ENCODE measurements around the gene USP49. TPM values are rescaled to one million over a fixed set of nuclear protein-coding genes. Genes with fewer than 3 reads are reported as not detected.
"Not testable (repeated sequence)": the region's sequence is repeated elsewhere in the genome, so short reads cannot be mapped to it uniquely, and the experiment has no call there.

USP49 gene
- total RNA-seq, 2 experiments from 2014 or later, result 1.3 TPM

DNA sequence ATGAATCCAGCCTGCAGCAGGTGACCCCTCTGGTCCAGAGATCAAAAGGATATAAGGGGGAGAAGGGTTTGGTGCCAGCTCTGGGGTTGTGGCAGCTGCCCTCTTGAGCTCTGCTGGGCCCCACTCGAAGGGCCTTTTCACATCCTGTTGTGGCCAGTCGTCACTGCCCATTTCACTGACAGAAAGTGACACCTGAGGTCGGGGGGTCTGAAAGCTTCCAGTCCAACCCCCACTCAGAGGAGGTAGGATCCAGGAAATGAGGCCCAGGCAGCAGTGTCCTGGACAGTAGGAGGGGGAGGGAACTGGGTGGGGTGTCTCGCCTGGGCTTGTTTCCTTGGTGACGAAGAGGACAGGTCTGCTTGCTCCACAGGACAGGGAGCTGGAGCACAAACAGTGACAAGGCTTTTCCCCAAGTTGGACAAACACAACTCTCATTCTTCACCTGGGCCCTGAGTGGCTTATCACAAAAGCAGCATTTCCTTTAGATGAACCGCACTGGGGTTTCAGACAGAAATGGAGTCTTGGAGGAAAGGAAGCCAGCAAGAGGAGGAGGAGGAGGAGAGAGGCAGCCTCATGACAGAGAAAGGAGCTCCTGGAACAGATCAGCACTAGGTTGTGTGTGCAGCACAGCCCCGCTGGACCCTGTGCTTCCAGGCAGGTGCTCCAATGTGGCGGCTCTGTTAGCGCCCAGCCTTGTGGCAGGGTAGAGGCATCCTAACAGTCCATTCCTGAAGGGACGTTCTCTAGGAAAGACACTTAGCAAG, 126.4 kb downstream of the USP49 start:
- DNase-seq (no peak), ATAC-seq (ENCODE audit: poor library complexity) (no peak)
- Mint-ChIP-seq H3K36me3 (ENCODE audit: low read depth) (peaks cover 22% of the 10 kb centered on the region), H3K4me1 (ENCODE audit: low read depth) (no peaks in the 10 kb centered on the region), H3K27me3 (no peaks in the 10 kb centered on the region), H3K9me3 (no peaks in the 10 kb centered on the region), H3K4me3 (no peak overlapping the region), H3K27ac (no peak overlapping the region)
- ChIA-PET POLR2A (no interaction called here), CTCF (interaction anchor here (1.5 kb wide), 1 partner anchor 19 kb away, joined by 3 read pairs; the partner anchor contains the start of gene TOMM6)
- peaks cover 5% of the 10 kb centered on the region for H3K4me1 ChIP-seq (ENCODE audit: insufficient read depth, low read length)
- H3K4me3 ChIP-seq (ENCODE audit: low read length), result no peak overlapping the region
- H3K9me3 ChIP-seq (ENCODE audit: control insufficient read depth in 1 of 2, insufficient read depth in 1 of 2, low read length in 2 of 2), result no peaks in the 10 kb centered on the region
- H3K27ac ChIP-seq (ENCODE audit: low read depth in 1 of 2, low read length in 2 of 2), result no peak overlapping the region
- H3K27me3 ChIP-seq (ENCODE audit: control insufficient read depth in 1 of 2, insufficient read depth in 2 of 2, low read length in 2 of 2), result no peaks in the 10 kb centered on the region
- intact Hi-C loops (cut with DNase I, micrococcal nuclease), result no loop called here
- H3K36me3 ChIP-seq (ENCODE audit: insufficient read depth, low read length), result peaks cover 31% of the 10 kb centered on the region
- TF ChIP-seq, protein P1, sequence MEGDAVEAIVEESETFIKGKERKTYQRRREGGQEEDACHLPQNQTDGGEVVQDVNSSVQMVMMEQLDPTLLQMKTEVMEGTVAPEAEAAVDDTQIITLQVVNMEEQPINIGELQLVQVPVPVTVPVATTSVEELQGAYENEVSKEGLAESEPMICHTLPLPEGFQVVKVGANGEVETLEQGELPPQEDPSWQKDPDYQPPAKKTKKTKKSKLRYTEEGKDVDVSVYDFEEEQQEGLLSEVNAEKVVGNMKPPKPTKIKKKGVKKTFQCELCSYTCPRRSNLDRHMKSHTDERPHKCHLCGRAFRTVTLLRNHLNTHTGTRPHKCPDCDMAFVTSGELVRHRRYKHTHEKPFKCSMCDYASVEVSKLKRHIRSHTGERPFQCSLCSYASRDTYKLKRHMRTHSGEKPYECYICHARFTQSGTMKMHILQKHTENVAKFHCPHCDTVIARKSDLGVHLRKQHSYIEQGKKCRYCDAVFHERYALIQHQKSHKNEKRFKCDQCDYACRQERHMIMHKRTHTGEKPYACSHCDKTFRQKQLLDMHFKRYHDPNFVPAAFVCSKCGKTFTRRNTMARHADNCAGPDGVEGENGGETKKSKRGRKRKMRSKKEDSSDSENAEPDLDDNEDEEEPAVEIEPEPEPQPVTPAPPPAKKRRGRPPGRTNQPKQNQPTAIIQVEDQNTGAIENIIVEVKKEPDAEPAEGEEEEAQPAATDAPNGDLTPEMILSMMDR (IDR thresholded peaks at IDR 0.05), result no peak

DNA sequence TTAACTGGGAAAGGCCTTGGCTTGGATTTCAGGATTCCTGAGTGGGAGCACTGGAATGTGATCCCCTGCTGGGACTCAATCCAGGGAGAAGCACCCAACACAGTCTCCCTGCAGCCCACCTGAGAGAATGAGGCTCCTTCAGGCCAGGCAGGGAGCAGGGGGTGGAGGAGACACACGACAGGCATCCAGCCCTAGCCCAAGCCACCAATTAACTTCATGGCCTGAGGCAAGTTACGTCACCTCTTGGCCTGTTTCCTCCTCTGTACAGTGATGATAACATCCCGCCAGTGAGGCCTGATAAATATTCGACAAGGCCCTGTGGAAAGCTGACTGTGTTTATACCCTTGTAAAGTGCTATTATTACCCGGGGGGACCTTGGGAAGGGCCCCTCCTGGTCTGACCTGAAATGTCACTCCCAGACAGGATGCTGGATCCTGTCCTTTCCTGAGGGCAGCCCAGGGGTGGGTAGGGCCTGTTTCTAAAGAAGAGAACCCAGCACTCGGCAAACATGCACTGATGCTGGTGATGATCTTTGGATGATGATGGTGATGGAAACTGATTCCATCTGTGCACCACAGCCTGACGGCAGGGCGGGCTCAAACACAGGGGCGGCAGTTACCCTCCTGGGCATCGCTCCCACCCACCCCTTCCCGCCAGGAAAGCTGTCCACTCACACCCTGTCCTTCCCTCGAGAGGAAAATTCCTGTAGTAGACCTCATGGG, 127.9 kb downstream of the USP49 start:
- intact Hi-C loops (cut with DNase I, micrococcal nuclease), result no loop called here

DNA sequence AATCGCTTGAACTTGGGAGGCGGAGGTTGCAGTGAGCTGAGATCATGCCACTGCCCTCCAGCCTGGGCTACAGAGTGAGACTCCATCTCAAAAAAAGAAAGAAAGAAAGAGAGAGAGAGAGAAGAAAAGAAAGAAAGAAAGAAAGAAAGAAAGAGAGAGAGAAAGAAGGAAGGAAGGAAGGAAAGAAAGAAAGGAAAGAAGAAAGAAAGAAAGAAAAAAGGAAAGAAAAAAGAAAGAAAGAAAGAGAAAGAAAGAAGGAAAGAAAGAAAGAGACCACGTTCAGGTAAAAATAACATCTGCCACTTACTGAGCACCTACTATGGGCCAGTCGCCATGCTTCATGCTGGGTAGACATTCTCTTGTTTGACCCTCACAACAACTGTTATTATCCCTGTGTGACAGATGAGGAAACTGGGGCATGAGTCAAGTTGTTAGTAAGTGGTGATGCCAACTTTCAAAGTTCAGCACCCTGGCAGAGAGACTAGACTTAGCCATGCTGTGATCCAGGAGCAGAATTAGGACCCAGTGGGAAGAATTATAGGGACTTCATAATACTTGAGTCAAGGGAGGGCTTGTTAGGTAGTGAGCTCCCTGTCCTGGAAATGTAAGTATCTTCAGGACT, 129.0 kb downstream of the USP49 start:
- H3K9me3 ChIP-seq (ENCODE audit: control insufficient read depth in 1 of 2, insufficient read depth in 1 of 2, low read length in 2 of 2); DNase-seq; CTCF ChIA-PET; POLR2A ChIA-PET; H3K27ac Mint-ChIP-seq; H3K36me3 Mint-ChIP-seq (ENCODE audit: low read depth); H3K27me3 Mint-ChIP-seq; H3K9me3 Mint-ChIP-seq; H3K4me3 Mint-ChIP-seq; H3K27ac ChIP-seq (ENCODE audit: low read depth in 1 of 2, low read length in 2 of 2); H3K4me3 ChIP-seq (ENCODE audit: low read length); ATAC-seq (ENCODE audit: poor library complexity); intact Hi-C loops (cut with DNase I, micrococcal nuclease); H3K27me3 ChIP-seq (ENCODE audit: control insufficient read depth in 1 of 2, insufficient read depth in 2 of 2, low read length in 2 of 2); H3K4me1 Mint-ChIP-seq (ENCODE audit: low read depth); H3K4me1 ChIP-seq (ENCODE audit: insufficient read depth, low read length): not testable (repeated sequence)
- peaks cover 10% of the 10 kb centered on the region for H3K36me3 ChIP-seq (ENCODE audit: insufficient read depth, low read length)

More for the DNA sequence above, 127.9 kb downstream of the USP49 start:
- ChIA-PET POLR2A (no interaction called here), CTCF (no interaction called here)
- no peak overlapping the region for H3K4me3 Mint-ChIP-seq
- H3K27me3 Mint-ChIP-seq, result no peaks in the 10 kb centered on the region
- no peaks in the 10 kb centered on the region for H3K9me3 ChIP-seq (ENCODE audit: control insufficient read depth in 1 of 2, insufficient read depth in 1 of 2, low read length in 2 of 2)
- no peak overlapping the region for H3K27ac Mint-ChIP-seq
- no peaks in the 10 kb centered on the region for H3K9me3 Mint-ChIP-seq
- H3K4me3 ChIP-seq (ENCODE audit: low read length), result no peak overlapping the region
- peaks cover 17% of the 10 kb centered on the region for H3K36me3 Mint-ChIP-seq (ENCODE audit: low read depth)
- DNase-seq, result no peak
- ATAC-seq (ENCODE audit: poor library complexity), result no peak
- H3K4me1 Mint-ChIP-seq (ENCODE audit: low read depth), result no peaks in the 10 kb centered on the region
- H3K27me3 ChIP-seq (ENCODE audit: control insufficient read depth in 1 of 2, insufficient read depth in 2 of 2, low read length in 2 of 2), result no peaks in the 10 kb centered on the region
- peaks cover 21% of the 10 kb centered on the region for H3K36me3 ChIP-seq (ENCODE audit: insufficient read depth, low read length)
- TF ChIP-seq, protein P1 (IDR thresholded peaks at IDR 0.05), result no peak
- peaks cover 5% of the 10 kb centered on the region for H3K4me1 ChIP-seq (ENCODE audit: insufficient read depth, low read length)
- H3K27ac ChIP-seq (ENCODE audit: low read depth in 1 of 2, low read length in 2 of 2), result no peak overlapping the region

Measured in CD4-positive, alpha-beta T cell (primary cell).